GM12891 (cell line): ENCODE measurements around the gene DERL3.

Source experiments
- POLR2A ChIP-seq: IDR thresholded peaks from 2 replicates; pipeline ENCODE4 v1.6.1; 2011; ENCODE audit warnings: low read depth, low read length, control low read depth
- POLR2AphosphoS5 ChIP-seq: IDR thresholded peaks from 2 replicates; pipeline ENCODE4 v1.6.1; 2011; ENCODE audit warnings: low read depth, low read length, control low read depth
- POU2F2 ChIP-seq: IDR thresholded peaks from 2 replicates; pipeline ENCODE4 v1.6.1; 2011; ENCODE audit warnings: low read depth, mild to moderate bottlenecking, control low read depth, low read length, moderate library complexity
- SPI1 ChIP-seq: IDR thresholded peaks from 2 replicates; pipeline ENCODE4 v1.6.1; 2011; ENCODE audit warnings: low read depth, low read length, control low read depth
- TAF1 ChIP-seq: IDR thresholded peaks from 2 replicates; pipeline ENCODE4 v1.6.1; 2011; ENCODE audit warnings: low read depth, low read length, control low read depth

DNA sequence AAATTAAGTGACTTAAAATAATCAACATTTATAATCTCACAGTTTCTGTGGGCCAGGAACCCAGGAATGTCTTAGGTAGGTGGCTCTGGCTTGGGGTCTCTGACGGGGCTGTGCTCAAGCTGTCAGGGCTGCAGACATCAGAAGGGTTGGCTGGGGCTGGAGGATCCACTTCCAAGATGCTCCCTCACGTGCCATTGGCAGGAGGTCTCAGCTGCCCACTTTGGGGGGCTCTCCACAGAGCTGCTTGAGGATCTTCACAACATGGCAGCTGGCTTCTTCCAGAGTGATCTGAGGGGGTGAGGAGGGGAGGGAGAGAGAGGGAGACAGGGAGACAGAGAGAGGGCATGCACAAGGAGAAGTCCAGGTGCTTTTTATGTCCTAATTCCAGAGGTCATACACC, 37.0 kb upstream of the DERL3 start:
- no peak for TF ChIP-seq POLR2AphosphoS5
- no peak for TF ChIP-seq POLR2A
- no peak for TF ChIP-seq TAF1
- TF ChIP-seq POU2F2: no peak
- TF ChIP-seq SPI1: no peak
